SK-N-SH treated with all-trans-retinoic acid at 6 μM for 48 hours (cell line): Measurements from ENCODE around the gene TXK.

Experiments used
- ATAC-seq: fragments of 200-7000 bp; cut with Tn5 transposase; 3 replicates; pipeline ENCODE4 v1.9.1; 2020; ENCODE audit warnings: mild to moderate bottlenecking, moderate library complexity
- ARNTL ChIP-seq: fragments of 450-650 bp; formaldehyde crosslinking; IDR thresholded peaks from 2 replicates; pipeline ENCODE4 v1.5.0; 2020; ENCODE audit warnings: low read depth, mild to moderate bottlenecking, moderate library complexity, borderline replicate concordance
- BACH2 ChIP-seq: fragments of 250-450 bp; sonication (Bioruptor Pico); IDR thresholded peaks from 2 replicates; pipeline ENCODE4 v1.9.0; 2021; ENCODE audit warnings: mild to moderate bottlenecking, borderline replicate concordance
- CSDC2 ChIP-seq: fragments of 250-450 bp; sonication (Bioruptor Pico); IDR thresholded peaks from 2 replicates; pipeline ENCODE4 v1.5.0; 2020; ENCODE audit warnings: mild to moderate bottlenecking, moderate library complexity
- CSRNP3 ChIP-seq: fragments of 250-450 bp; sonication (Bioruptor Pico); IDR thresholded peaks from 2 replicates; pipeline ENCODE4 v1.5.1; 2021; ENCODE audit warnings: mild to moderate bottlenecking, moderate library complexity
- GLIS3 ChIP-seq: fragments of 250-450 bp; sonication (Bioruptor Pico); IDR thresholded peaks from 2 replicates; pipeline ENCODE4 v1.5.0; 2020; ENCODE audit warnings: mild to moderate bottlenecking, moderate library complexity
- ISL1 ChIP-seq: fragments of 250-450 bp; sonication (Bioruptor Pico); IDR thresholded peaks from 2 replicates; pipeline ENCODE4 v2.1.2; 2022; ENCODE audit warnings: mild to moderate bottlenecking, moderate library complexity
- OSR1 ChIP-seq: fragments of 250-450 bp; sonication (Bioruptor Pico); IDR thresholded peaks from 2 replicates; pipeline ENCODE4 v1.8.0; 2022; ENCODE audit warnings: moderate library complexity, mild to moderate bottlenecking, inconsistent platforms
- PPARA ChIP-seq: fragments of 250-450 bp; sonication (Bioruptor Pico); IDR thresholded peaks from 2 replicates; pipeline ENCODE4 v1.5.0; 2020; ENCODE audit warnings: mild to moderate bottlenecking, borderline replicate concordance
- RARB ChIP-seq: fragments of 250-450 bp; sonication (Bioruptor Pico); IDR thresholded peaks from 2 replicates; pipeline ENCODE4 v1.8.0; 2021; ENCODE audit warnings: mild to moderate bottlenecking, moderate library complexity
- SNAI2 ChIP-seq: fragments of 250-450 bp; sonication (Bioruptor Pico); IDR thresholded peaks from 2 replicates; pipeline ENCODE4 v1.5.0; 2020; ENCODE audit warnings: mild to moderate bottlenecking, moderate library complexity
- TCF4 ChIP-seq: fragments of 250-450 bp; sonication (Bioruptor Pico); IDR thresholded peaks from 2 replicates; pipeline ENCODE4 v1.8.0; 2021; ENCODE audit warnings: mild to moderate bottlenecking, moderate library complexity, borderline replicate concordance
- TOX ChIP-seq: fragments of 250-450 bp; sonication (Bioruptor Pico); IDR thresholded peaks from 2 replicates; pipeline ENCODE4 v1.8.0; 2021; ENCODE audit warnings: mild to moderate bottlenecking, moderate library complexity, borderline replicate concordance
- ZC3H10 ChIP-seq: fragments of 250-450 bp; sonication (Bioruptor Pico); IDR thresholded peaks from 2 replicates; pipeline ENCODE4 v1.5.1; 2021; ENCODE audit warnings: mild to moderate bottlenecking, moderate library complexity
- ZFP3 ChIP-seq: fragments of 250-450 bp; sonication (Bioruptor Pico); IDR thresholded peaks from 2 replicates; pipeline ENCODE4 v1.5.0; 2020; ENCODE audit warnings: mild to moderate bottlenecking, moderate library complexity
- ZFP30 ChIP-seq: fragments of 450-650 bp; formaldehyde crosslinking; IDR thresholded peaks from 2 replicates; pipeline ENCODE4 v1.5.0; 2022; ENCODE audit warnings: mild to moderate bottlenecking, moderate library complexity
- ZNF8 ChIP-seq: fragments of 450-650 bp; formaldehyde crosslinking; IDR thresholded peaks from 2 replicates; pipeline ENCODE4 v1.5.0; 2020; ENCODE audit warnings: mild to moderate bottlenecking, moderate library complexity
- TF ChIP-seq, protein P1 (sequence below): fragments of 250-450 bp; sonication (Bioruptor Pico); IDR thresholded peaks from 2 replicates; pipeline ENCODE4 v1.8.0; 2020; ENCODE audit warnings: mild to moderate bottlenecking, moderate library complexity, borderline replicate concordance
- TF ChIP-seq, protein P2 (sequence below): fragments of 250-450 bp; sonication (Bioruptor Pico); IDR thresholded peaks from 2 replicates; pipeline ENCODE4 v1.5.0; 2020; ENCODE audit warnings: mild to moderate bottlenecking, moderate library complexity

Gene TXK

DNA sequence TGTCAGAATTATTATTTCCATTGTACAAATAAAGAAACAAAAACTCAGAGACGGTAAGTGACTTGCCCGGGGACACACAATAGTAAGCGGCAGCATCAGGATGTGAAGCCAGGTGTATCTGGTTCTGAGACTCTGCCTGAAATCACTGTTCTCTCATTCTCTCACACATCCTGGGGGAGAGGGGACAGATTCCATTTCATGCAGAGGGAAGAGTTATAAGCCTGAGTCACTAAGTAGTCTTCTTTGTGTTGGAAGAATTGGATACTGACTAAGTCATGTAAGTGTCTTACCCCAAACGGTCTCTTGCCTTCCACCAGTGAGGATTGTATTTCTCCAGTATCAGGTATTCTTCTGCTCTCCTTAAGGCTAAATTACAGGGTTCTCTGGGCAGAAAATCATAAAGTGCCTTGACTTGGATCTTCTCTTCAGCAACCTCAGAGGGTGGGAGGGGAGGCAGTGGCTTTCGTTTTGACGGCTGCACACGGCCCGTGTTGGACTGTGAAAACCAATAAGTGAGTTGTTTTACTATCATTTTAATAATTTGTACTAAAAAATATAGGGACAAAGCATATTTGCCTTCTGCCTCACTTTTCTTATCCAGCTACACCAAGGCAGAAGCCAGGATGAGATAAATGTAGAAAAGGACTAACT lies 21.9 kb downstream of the TXK start:
- TF ChIP-seq SNAI2 (CRISPR knock-in tag) (no peak), ZFP30 (CRISPR knock-in tag) (no peak), CSRNP3 (CRISPR knock-in tag) (no peak), CSDC2 (CRISPR knock-in tag) (no peak), ZNF8 (CRISPR knock-in tag) (no peak), ZC3H10 (CRISPR knock-in tag) (no peak), ISL1 (CRISPR knock-in tag) (no peak), GLIS3 (CRISPR knock-in tag) (no peak), RARB (no peak)
- TF ChIP-seq, protein P1, sequence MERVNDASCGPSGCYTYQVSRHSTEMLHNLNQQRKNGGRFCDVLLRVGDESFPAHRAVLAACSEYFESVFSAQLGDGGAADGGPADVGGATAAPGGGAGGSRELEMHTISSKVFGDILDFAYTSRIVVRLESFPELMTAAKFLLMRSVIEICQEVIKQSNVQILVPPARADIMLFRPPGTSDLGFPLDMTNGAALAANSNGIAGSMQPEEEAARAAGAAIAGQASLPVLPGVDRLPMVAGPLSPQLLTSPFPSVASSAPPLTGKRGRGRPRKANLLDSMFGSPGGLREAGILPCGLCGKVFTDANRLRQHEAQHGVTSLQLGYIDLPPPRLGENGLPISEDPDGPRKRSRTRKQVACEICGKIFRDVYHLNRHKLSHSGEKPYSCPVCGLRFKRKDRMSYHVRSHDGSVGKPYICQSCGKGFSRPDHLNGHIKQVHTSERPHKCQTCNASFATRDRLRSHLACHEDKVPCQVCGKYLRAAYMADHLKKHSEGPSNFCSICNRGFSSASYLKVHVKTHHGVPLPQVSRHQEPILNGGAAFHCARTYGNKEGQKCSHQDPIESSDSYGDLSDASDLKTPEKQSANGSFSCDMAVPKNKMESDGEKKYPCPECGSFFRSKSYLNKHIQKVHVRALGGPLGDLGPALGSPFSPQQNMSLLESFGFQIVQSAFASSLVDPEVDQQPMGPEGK (CRISPR knock-in tag): no peak
- ATAC-seq: peak; percentile 70

- TF ChIP-seq ZFP30 (CRISPR knock-in tag) (no peak), RARB (no peak), ZFP3 (no peak), GLIS3 (CRISPR knock-in tag) (no peak), ISL1 (CRISPR knock-in tag) (peak; percentile 93), BACH2 (CRISPR knock-in tag) (no peak), ARNTL (CRISPR knock-in tag) (no peak)
- peak; percentile 53 for ATAC-seq
These were observed 23.5 kb downstream of the TXK start for GRCh38 chr4:48110452-48110978.

DNA sequence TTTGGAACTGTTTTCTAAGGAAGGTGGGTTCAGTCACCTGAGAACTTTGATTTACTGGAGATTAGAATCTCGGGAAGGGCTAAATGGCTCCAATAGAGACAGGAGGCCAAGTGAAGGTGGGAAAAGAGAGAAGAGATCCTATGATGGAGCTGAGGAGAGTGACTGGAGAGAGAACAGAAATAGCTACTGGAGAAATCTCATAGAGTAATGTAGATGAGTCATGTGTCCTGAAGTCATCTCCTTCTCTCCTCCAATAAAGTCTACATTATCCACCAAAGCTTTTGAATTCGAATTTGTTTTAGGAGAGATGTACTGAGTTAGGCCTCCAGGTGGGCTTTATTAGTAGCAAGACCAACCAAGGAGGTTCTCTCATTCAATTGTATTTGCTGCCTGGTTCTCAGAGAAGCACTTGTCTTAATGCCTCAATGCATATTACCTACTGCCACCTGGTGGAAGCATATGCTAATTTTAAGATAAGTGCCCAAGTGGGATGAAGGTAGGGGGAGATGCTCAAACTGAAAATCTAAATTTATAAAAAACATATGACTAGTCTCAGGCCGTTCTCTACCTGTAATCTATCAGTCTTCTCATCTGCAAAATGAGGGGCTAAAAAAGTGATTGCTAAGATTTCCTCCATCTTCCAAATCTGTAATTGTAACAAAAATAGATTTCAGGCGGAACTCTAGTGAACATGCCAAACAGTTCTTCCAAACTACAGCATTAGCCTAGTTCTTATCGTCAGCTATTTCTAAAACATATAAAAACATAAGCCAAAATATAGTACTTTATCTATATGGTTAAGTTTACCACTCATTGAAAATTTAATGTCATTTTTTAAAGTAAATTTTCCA lies 24.4 kb downstream of the TXK start:
- TF ChIP-seq GLIS3 (CRISPR knock-in tag) (no peak), ZFP30 (CRISPR knock-in tag) (no peak)
- TF ChIP-seq, all 23 proteins: peak for 0
- ATAC-seq: peak; percentile 80

DNA sequence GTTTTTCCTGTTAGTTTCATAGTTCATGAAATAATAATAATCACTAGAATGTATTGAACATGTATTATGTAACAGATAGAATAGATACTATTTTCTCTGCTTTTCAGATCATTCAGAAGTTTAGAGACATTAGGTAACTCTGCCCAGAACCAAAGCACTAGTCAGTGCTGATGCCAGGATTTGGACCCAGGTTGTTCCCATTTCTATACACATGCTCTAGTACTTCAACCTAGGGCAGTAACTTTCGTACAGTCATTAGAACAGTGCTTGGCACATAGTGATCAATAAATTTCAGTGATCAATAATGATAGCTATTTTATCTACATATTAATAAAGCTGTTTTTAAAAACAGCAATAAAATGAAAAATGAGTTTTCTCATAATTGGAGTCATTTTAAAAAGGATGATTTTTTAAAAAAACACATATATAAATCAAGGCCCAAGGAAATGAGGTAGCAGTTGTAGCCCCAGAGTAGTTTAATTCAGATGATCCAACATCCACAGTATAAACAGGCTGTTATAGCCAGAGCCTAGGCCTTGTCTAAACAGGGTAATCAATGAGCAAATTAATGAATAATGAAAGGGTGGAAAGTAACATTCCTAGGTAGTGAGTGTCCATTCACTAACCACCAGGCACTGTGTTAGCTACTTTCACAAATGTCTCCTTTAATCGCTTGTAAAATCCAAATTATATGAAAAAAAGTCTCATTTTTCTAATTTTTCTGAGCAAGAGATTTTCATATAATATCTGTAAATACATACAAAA lies 25.6 kb downstream of the TXK start:
- TF ChIP-seq PPARA (CRISPR knock-in tag) (no peak), ZFP30 (CRISPR knock-in tag) (no peak), ZFP3 (no peak), OSR1 (no peak), TCF4 (CRISPR knock-in tag) (no peak)
- peak; percentile 13 for ATAC-seq

DNA sequence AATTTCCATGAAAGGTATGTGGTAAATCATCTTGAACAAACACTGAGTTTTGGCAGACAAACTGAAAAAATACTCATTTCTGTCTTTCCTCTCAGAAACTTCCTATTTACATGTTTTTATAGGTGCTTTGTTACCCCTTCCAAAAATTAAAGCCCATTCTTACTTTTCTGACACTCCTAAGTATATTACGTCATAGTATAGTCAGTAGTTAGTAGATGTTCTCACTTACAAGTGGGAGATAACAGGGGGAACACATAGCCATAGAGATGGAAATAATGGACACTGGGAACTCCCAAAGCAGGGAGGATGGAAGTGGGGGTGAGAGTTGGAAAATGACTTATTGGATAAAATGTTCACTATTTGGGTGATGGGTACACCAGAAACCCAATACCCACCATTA lies 28.8 kb downstream of the TXK start:
- TF ChIP-seq, protein P2, sequence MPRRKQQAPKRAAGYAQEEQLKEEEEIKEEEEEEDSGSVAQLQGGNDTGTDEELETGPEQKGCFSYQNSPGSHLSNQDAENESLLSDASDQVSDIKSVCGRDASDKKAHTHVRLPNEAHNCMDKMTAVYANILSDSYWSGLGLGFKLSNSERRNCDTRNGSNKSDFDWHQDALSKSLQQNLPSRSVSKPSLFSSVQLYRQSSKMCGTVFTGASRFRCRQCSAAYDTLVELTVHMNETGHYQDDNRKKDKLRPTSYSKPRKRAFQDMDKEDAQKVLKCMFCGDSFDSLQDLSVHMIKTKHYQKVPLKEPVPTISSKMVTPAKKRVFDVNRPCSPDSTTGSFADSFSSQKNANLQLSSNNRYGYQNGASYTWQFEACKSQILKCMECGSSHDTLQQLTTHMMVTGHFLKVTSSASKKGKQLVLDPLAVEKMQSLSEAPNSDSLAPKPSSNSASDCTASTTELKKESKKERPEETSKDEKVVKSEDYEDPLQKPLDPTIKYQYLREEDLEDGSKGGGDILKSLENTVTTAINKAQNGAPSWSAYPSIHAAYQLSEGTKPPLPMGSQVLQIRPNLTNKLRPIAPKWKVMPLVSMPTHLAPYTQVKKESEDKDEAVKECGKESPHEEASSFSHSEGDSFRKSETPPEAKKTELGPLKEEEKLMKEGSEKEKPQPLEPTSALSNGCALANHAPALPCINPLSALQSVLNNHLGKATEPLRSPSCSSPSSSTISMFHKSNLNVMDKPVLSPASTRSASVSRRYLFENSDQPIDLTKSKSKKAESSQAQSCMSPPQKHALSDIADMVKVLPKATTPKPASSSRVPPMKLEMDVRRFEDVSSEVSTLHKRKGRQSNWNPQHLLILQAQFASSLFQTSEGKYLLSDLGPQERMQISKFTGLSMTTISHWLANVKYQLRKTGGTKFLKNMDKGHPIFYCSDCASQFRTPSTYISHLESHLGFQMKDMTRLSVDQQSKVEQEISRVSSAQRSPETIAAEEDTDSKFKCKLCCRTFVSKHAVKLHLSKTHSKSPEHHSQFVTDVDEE (CRISPR knock-in tag): no peak
- no peak for TF ChIP-seq TOX (CRISPR knock-in tag)
- no peak for TF ChIP-seq PPARA (CRISPR knock-in tag)
- TF ChIP-seq TCF4 (CRISPR knock-in tag): no peak
- no peak for ATAC-seq
